HEK293 (cell line): ENCODE data around the gene AHRR.

Experiments
- CTCF ChIA-PET: fragments of 350-600 bp; formaldehyde crosslinking; extraction: SDS; loops from one replicate; lab custom pipeline; 2021; ENCODE audit warnings: antibody characterized with exemption; lab: Yijun Ruan, JAX
- POLR2A ChIA-PET: fragments of 300-600 bp; formaldehyde crosslinking; extraction: SDS; loops from one replicate; lab custom pipeline; 2020; ENCODE audit warnings: antibody characterized with exemption, inconsistent platforms; lab: Yijun Ruan, JAX
- H3K27ac ChIP-seq: fragments of 200-500 bp; sonication (Bioruptor generic); 2 replicates; pipeline ENCODE4 v1.5.1; 2014; ENCODE audit warnings: low read depth, low read length, control low read depth, inconsistent platforms; ENCODE audit errors: extremely low read depth
- H3K36me3 ChIP-seq, 2 experiments: fragments of 200-500 bp in 1 of 2; sonication (Bioruptor generic) in 1 of 2; 1 replicate in 1 of 2; 2 replicates in 1 of 2; pipeline ENCODE4 v1.5.1; 2014 to 2017; ENCODE audit warnings: inconsistent platforms in 2 of 2, low read length in 2 of 2; ENCODE audit not compliant: control insufficient read depth in 2 of 2, insufficient read depth in 1 of 2
- H3K4me1 ChIP-seq: fragments of 200-500 bp; sonication (Bioruptor generic); 2 replicates; pipeline ENCODE4 v1.5.1; 2014; ENCODE audit warnings: mild to moderate bottlenecking, low read length, inconsistent platforms; ENCODE audit not compliant: control insufficient read depth, insufficient read depth
- H3K4me3 ChIP-seq: 2 replicates; pipeline ENCODE4 v1.5.1; 2011; ENCODE audit warnings: low read depth, mild to moderate bottlenecking, control low read depth, low read length, moderate library complexity
- H3K9me3 ChIP-seq: fragments of 200-500 bp; sonication (Bioruptor generic); 2 replicates; pipeline ENCODE4 v1.5.1; 2014; ENCODE audit warnings: low read depth, low read length, inconsistent platforms; ENCODE audit not compliant: control insufficient read depth, insufficient read depth
- GLIS2 ChIP-seq: fragments of 450-650 bp; formaldehyde crosslinking; IDR thresholded peaks from 2 replicates; pipeline ENCODE4 v1.5.1; 2016; ENCODE audit warnings: missing biosample characterization, missing genetic modification characterization
- MYNN ChIP-seq: fragments of 450-650 bp; formaldehyde crosslinking; IDR thresholded peaks from 2 replicates; pipeline ENCODE4 v1.5.1; 2016; ENCODE audit warnings: missing biosample characterization, missing genetic modification characterization, borderline replicate concordance
- ZEB2 ChIP-seq: fragments of 450-650 bp; formaldehyde crosslinking; IDR thresholded peaks from 2 replicates; pipeline ENCODE4 v1.5.1; 2016; ENCODE audit warnings: missing biosample characterization, missing genetic modification characterization
- ZFHX2 ChIP-seq: fragments of 450-650 bp; formaldehyde crosslinking; conservative IDR thresholded peaks from 2 replicates; pipeline ENCODE4 v1.5.1; 2016; ENCODE audit warnings: missing biosample characterization, missing genetic modification characterization
- ZIC2 ChIP-seq: fragments of 450-650 bp; formaldehyde crosslinking; IDR thresholded peaks from 2 replicates; pipeline ENCODE4 v1.5.1; 2016; ENCODE audit warnings: missing biosample characterization, missing genetic modification characterization
- ZNF184 ChIP-seq: fragments of 450-650 bp; IDR thresholded peaks from 2 replicates; pipeline ENCODE4 v1.5.1; 2018; ENCODE audit warnings: missing biosample characterization, mild to moderate bottlenecking, missing genetic modification characterization
- ZNF311 ChIP-seq: fragments of 450-650 bp; formaldehyde crosslinking; IDR thresholded peaks from 2 replicates; pipeline ENCODE4 v1.5.1; 2017; ENCODE audit warnings: missing biosample characterization, missing genetic modification characterization, borderline replicate concordance
- ZNF335 ChIP-seq: fragments of 450-650 bp; formaldehyde crosslinking; conservative IDR thresholded peaks from 2 replicates; pipeline ENCODE4 v1.5.1; 2016; ENCODE audit warnings: missing biosample characterization, missing genetic modification characterization
- ZNF350 ChIP-seq: fragments of 450-650 bp; formaldehyde crosslinking; IDR thresholded peaks from 2 replicates; pipeline ENCODE4 v1.5.0; 2017; ENCODE audit warnings: missing biosample characterization, mild to moderate bottlenecking, missing genetic modification characterization
- ZNF366 ChIP-seq: fragments of 450-650 bp; formaldehyde crosslinking; conservative IDR thresholded peaks from 2 replicates; pipeline ENCODE4 v1.5.1; 2016; ENCODE audit warnings: missing biosample characterization, missing genetic modification characterization
- ZNF394 ChIP-seq: fragments of 450-650 bp; formaldehyde crosslinking; IDR thresholded peaks from 2 replicates; pipeline ENCODE4 v1.5.1; 2016; ENCODE audit warnings: missing biosample characterization, missing genetic modification characterization, mild to moderate bottlenecking, moderate library complexity, borderline replicate concordance
- ZNF521 ChIP-seq: fragments of 450-650 bp; formaldehyde crosslinking; IDR thresholded peaks from 2 replicates; pipeline ENCODE4 v1.5.1; 2017; ENCODE audit warnings: missing biosample characterization, mild to moderate bottlenecking, missing genetic modification characterization
- ZNF600 ChIP-seq: fragments of 450-650 bp; formaldehyde crosslinking; IDR thresholded peaks from 2 replicates; pipeline ENCODE4 v1.5.1; 2016; ENCODE audit warnings: missing biosample characterization, missing genetic modification characterization
- ZNF621 ChIP-seq: fragments of 450-650 bp; formaldehyde crosslinking; IDR thresholded peaks from 2 replicates; pipeline ENCODE4 v1.5.1; 2017; ENCODE audit warnings: missing biosample characterization, missing genetic modification characterization
- ZNF624 ChIP-seq: fragments of 450-650 bp; formaldehyde crosslinking; IDR thresholded peaks from 2 replicates; pipeline ENCODE4 v1.5.1; 2017; ENCODE audit warnings: missing biosample characterization, missing genetic modification characterization
- ZNF658 ChIP-seq: fragments of 450-650 bp; formaldehyde crosslinking; IDR thresholded peaks from 2 replicates; pipeline ENCODE4; 2016; ENCODE audit warnings: missing biosample characterization, missing genetic modification characterization
- TF ChIP-seq, protein P1 (sequence below): fragments of 450-650 bp; formaldehyde crosslinking; IDR thresholded peaks from 2 replicates; pipeline ENCODE4 v1.5.1; 2017; ENCODE audit warnings: missing biosample characterization, mild to moderate bottlenecking, missing genetic modification characterization, moderate library complexity
- TF ChIP-seq, protein P2 (sequence below): fragments of 450-650 bp; formaldehyde crosslinking; IDR thresholded peaks from 2 replicates; pipeline ENCODE4 v1.5.1; 2016; ENCODE audit warnings: missing biosample characterization, missing genetic modification characterization
- TF ChIP-seq, protein P3 (sequence below): fragments of 450-650 bp; formaldehyde crosslinking; IDR thresholded peaks from 2 replicates; pipeline ENCODE4 v1.5.1; 2016; ENCODE audit warnings: missing biosample characterization, missing genetic modification characterization
- TF ChIP-seq, protein P4 (sequence below): fragments of 450-650 bp; formaldehyde crosslinking; optimal IDR thresholded peaks from 2 replicates; pipeline ENCODE3; 2016; ENCODE audit warnings: missing biosample characterization, mild to moderate bottlenecking, missing genetic modification characterization

The AHRR gene

DNA sequence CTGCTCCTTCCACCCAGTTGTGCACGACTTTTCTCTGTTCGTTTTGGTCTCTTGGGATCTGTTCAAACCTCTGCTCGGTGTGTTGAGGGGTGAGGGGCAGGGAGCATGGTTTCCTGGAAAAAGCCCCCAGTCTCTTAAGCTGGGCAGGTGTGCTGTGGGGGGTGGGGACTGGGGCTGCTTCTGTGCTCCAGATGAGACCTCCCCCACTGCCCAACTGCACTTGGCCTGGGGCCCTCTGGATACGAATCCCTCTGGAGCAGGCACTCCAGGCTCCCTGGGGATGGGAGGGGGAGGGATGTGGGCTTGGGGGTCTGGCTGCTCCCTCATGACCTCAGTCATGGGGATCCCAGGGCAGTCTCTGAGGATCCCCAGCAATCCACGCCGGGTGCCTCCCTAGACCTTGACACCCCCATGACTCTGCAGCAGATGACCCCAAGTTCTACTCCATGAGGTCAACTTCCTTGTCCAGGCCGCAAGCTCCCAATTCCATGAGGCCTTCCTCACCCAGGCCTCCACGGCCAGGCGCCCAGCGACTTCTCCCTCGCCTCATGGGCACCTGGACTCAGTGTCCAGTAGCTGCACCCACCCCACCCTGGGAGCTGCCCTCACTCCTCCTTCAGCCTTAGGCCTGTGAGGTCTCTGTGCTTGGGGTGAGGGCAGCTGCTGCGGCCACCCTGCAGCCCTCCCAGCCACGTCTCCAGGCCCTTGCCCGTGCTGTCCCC lies 5.9 kb upstream of the AHRR start (continued):
- TF ChIP-seq ZNF621 (no peak), ZNF624 (tag by site-specific recombination) (no peak), MYNN (no peak)
- TF ChIP-seq, protein P1, sequence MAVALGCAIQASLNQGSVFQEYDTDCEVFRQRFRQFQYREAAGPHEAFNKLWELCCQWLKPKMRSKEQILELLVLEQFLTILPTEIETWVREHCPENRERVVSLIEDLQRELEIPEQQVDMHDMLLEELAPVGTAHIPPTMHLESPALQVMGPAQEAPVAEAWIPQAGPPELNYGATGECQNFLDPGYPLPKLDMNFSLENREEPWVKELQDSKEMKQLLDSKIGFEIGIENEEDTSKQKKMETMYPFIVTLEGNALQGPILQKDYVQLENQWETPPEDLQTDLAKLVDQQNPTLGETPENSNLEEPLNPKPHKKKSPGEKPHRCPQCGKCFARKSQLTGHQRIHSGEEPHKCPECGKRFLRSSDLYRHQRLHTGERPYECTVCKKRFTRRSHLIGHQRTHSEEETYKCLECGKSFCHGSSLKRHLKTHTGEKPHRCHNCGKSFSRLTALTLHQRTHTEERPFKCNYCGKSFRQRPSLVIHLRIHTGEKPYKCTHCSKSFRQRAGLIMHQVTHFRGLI (tag by site-specific recombination), result no peak

DNA sequence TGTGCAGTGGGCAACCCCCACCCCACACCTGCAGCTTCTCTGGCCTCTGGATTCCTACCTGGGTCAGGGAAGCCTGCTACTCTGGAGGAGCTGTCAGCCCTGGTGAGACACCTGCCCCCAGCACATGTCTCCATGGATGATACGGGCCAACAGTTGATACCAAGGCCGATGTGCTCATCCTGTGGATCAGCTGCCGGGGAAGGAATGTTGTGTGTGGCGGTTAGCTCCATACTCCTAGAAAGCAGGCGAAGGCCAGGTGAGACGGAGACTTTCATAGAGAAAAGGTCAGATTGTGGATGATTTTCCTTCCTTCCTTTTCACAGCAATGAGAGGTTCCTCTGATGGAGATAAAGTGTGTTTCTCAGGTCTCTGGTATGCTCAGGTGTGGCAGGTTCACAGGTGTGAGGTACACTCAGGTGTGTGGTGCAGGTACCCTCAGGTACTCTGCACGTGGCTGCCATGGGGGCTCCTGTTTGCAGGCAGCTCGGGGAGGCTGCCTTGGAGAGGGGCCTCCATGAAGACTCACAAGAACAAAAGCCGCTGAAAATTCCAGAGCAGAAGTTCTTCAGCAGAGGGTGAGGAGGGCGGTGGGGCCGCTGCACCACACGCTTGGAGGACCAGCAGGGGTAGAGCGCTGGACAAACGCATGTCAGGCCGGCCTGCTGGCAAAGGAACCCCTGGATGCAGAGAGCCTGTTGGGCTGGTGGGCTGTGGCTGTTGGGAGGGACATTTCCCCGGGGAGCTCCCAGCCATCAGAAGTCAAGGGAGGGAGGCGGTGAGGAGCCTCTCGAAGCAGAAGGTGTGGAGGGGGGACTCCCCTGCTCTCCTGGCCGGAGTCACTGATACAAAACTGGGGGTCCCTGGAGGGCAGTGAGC lies 5.1 kb upstream of the AHRR start:
- H3K36me3 ChIP-seq, result peaks cover 0 to 21% of the 10 kb centered on the region in 2 experiments; a peak in 2 of 3 replicates
- H3K4me3 ChIP-seq, result no peak overlapping the region
- TF ChIP-seq ZEB2, result peak; percentile 93
- 0 out of 2 replicates have a peak, but pooled peaks have one; percentile 28 for TF ChIP-seq ZNF394 (tag by site-specific recombination)
- TF ChIP-seq ZNF350, result no peak
- peak; percentile 62 for TF ChIP-seq ZIC2
- TF ChIP-seq GLIS2 (tag by site-specific recombination), result no peak
- no peak for TF ChIP-seq ZNF658 (tag by site-specific recombination)
- 0 out of 2 replicates have a peak, but pooled peaks have one; percentile 22 for TF ChIP-seq ZNF600 (tag by site-specific recombination)
- POLR2A ChIA-PET, result interaction anchor here (1.1 to 2.4 kb wide), 9 partner anchors 28 to 156 kb away, joined by 3 to 12 read pairs (median 4); partner anchors contain the start of genes EXOC3, PDCD6 and SDHA
- H3K9me3 ChIP-seq, result no peaks in the 10 kb centered on the region
- H3K4me1 ChIP-seq, result peaks cover 9% of the 10 kb centered on the region
- CTCF ChIA-PET, result interaction anchor here (0.6 to 6.3 kb wide), 41 partner anchors 9 to 1152 kb away, joined by 3 to 137 read pairs (median 3); no protein-coding TSS in a partner anchor
- no peak overlapping the region for H3K27ac ChIP-seq

DNA sequence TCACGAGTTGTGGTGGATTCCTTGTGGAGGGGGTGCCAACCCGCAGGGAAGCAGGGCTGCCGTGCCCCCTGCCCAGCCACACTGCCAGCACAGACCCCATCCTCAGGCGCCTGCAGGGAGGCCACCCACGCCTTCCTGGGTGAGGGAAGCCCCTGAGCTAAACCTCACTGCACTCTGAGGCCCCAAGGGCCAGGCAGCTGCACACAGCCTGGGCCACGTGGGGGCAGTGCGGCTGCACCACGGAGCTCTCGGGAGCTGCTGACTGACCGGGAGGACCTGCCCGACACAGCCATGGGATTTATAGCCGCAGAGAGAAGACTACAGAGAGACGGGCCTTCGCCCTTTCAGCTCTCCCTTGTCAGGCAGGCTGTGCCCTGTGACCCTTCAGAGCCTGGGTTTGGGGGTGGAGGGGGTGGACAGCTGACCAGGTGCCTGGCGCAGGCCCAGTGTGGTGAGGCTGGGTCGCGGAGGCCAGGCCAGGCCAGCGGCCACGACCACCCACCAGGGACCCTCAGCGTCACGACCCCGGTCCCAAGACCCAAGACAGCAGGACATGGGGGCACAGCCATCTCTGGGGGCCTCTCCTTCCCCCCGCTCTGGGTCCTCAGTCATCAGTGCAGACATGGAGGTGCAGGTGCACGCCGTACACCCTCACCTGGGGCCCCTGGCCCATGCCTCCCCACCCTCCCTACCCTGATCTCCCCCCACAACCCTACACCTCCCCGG lies 4.3 kb upstream of the AHRR start:
- CTCF ChIA-PET, result interaction anchor here (0.5 to 6.3 kb wide), 46 partner anchors 9 to 850 kb away, joined by 3 to 137 read pairs (median 3); no protein-coding TSS in a partner anchor
- H3K27ac ChIP-seq, result no peak overlapping the region
- POLR2A ChIA-PET, result interaction anchor here (1.1 to 2.4 kb wide), 9 partner anchors 27 to 156 kb away, joined by 3 to 12 read pairs (median 4); partner anchors contain the start of genes EXOC3, PDCD6 and SDHA
- TF ChIP-seq, protein P2, sequence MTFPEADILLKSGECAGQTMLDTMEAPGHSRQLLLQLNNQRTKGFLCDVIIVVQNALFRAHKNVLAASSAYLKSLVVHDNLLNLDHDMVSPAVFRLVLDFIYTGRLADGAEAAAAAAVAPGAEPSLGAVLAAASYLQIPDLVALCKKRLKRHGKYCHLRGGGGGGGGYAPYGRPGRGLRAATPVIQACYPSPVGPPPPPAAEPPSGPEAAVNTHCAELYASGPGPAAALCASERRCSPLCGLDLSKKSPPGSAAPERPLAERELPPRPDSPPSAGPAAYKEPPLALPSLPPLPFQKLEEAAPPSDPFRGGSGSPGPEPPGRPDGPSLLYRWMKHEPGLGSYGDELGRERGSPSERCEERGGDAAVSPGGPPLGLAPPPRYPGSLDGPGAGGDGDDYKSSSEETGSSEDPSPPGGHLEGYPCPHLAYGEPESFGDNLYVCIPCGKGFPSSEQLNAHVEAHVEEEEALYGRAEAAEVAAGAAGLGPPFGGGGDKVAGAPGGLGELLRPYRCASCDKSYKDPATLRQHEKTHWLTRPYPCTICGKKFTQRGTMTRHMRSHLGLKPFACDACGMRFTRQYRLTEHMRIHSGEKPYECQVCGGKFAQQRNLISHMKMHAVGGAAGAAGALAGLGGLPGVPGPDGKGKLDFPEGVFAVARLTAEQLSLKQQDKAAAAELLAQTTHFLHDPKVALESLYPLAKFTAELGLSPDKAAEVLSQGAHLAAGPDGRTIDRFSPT (tag by site-specific recombination), result peak; percentile 21; the same call in 1 of the 2 replicates
- TF ChIP-seq ZNF311 (tag by site-specific recombination) (no peak), ZNF366 (tag by site-specific recombination) (no peak), ZFHX2 (tag by site-specific recombination) (peak; percentile 40; the same call in 1 of the 2 replicates), ZNF521 (tag by site-specific recombination) (no peak), ZNF184 (no peak), ZNF335 (tag by site-specific recombination) (0 out of 2 replicates have a peak, but pooled peaks have one; percentile 25)
- TF ChIP-seq, protein P3, sequence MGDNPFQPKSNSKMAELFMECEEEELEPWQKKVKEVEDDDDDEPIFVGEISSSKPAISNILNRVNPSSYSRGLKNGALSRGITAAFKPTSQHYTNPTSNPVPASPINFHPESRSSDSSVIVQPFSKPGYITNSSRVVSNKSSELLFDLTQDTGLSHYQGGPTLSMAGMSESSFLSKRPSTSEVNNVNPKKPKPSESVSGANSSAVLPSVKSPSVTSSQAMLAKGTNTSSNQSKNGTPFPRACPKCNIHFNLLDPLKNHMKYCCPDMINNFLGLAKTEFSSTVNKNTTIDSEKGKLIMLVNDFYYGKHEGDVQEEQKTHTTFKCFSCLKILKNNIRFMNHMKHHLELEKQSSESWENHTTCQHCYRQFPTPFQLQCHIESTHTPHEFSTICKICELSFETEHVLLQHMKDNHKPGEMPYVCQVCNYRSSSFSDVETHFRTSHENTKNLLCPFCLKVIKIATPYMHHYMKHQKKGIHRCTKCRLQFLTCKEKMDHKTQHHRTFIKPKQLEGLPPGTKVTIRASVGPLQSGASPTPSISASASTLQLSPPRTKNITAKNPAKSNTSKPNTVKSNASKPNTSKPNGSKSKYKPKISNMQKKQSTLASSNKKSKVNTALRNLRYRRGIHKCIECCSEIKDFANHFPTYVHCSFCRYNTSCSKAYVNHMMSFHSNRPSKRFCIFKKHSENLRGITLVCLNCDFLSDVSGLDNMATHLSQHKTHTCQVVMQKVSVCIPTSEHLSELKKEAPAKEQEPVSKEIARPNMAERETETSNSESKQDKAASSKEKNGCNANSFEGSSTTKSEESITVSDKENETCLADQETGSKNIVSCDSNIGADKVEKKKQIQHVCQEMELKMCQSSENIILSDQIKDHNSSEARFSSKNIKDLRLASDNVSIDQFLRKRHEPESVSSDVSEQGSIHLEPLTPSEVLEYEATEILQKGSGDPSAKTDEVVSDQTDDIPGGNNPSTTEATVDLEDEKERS (tag by site-specific recombination), result no peak
- TF ChIP-seq, protein P4, sequence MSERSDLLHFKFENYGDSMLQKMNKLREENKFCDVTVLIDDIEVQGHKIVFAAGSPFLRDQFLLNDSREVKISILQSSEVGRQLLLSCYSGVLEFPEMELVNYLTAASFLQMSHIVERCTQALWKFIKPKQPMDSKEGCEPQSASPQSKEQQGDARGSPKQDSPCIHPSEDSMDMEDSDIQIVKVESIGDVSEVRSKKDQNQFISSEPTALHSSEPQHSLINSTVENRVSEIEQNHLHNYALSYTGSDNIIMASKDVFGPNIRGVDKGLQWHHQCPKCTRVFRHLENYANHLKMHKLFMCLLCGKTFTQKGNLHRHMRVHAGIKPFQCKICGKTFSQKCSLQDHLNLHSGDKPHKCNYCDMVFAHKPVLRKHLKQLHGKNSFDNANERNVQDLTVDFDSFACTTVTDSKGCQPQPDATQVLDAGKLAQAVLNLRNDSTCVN (tag by site-specific recombination), result peak; percentile 23

More for the DNA sequence above, 4.3 kb upstream of the AHRR start:
- H3K9me3 ChIP-seq, result no peaks in the 10 kb centered on the region
- H3K4me1 ChIP-seq, result peaks cover 9% of the 10 kb centered on the region
- H3K4me3 ChIP-seq, result no peak overlapping the region
- peaks cover 0 to 21% of the 10 kb centered on the region in 2 experiments; a peak in 2 of 3 replicates for H3K36me3 ChIP-seq
